Epithelial cell of prostate (primary cell): ENCODE results near the gene TMEM247.

Experiments
- DNase-seq: peaks from one replicate; pipeline ENCODE4 v3.0.0-alpha.2; 2011; ENCODE audit warnings: low read depth, low spot score
- H3K27ac ChIP-seq: fragments of 450-650 bp; 2 replicates; pipeline ENCODE4 v1.5.1; 2017; ENCODE audit warnings: mild to moderate bottlenecking

The TMEM247 gene

DNA sequence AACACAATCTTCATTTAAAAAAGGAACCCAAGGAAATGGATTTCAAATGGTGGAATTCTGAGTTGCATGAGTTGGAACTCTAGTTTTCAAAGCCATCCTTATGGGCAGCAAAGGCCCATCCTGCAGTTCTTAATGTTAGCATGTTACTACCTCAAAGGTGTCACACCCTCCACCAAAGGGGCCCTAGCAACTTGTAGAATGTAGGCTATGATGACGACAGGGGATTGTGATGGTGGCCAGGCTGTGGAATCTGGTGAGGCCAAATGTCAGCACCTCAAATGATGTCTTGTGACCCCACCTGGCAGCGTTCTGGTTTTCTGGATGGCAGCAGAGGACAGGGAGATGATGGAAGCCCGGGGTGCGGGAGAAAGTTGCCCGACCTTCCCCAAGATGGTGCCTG lies at the start of gene TMEM247:
Gene TMEM247 (plus strand): TSS at position 301 of the 400 bp plus-strand sequence.
- H3K27ac ChIP-seq, result no peak within 1 kb of the TSS
- no peak for DNase-seq

DNA sequence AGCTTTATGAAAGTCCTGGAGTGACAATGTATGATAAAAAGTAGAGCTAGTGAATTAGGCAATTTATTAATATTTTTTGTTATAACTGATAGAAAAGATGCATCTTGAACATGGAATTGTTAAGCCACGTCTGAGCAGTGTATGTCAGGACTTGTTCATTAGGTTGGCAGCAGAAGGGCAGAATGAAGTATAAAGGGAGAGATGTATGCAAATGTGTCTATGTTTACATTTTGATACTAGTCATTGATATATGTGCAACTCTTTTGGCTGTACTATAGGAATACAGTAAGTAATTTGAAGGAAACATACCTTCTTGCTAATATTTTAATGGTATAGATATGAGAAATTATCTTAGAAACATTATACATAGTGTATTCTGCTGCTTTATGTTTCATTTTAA lies 49.0 kb upstream of the TMEM247 start:
- H3K27ac ChIP-seq, result no peak overlapping the region
- no peak for DNase-seq

DNA sequence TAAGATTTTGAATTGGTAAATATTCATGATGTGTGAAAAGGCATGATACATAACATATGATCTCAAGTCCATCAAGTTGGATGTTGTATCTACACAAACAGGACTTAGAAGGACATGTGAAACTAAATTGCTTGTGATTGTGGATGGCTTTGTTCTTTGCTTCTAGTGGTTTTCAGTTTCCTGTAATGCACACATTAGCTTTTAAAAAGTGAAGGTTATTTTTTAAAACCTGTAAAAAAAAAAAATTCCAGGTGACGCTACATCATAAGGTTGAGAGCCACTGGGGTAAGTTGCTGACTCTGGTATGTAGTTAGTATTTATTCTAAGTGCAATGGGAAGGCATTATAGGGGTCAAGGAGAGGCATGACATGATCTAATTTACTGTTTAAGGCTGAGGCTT lies 48.4 kb upstream of the TMEM247 start:
- no peak for DNase-seq
- no peak overlapping the region for H3K27ac ChIP-seq

GRCh38 chr2:46431481-46432235 lies 47.7 kb upstream of the TMEM247 start:
- no peak overlapping the region for H3K27ac ChIP-seq
- no peak for DNase-seq

GRCh38 chr2:46434851-46435273 lies 44.5 kb upstream of the TMEM247 start:
- H3K27ac ChIP-seq, result no peak overlapping the region
- no peak for DNase-seq

- DNase-seq, result no peak
- no peak overlapping the region for H3K27ac ChIP-seq
Measured at GRCh38 chr2:46435353-46435752, 44.0 kb upstream of the TMEM247 start.

- H3K27ac ChIP-seq, result no peak overlapping the region
- no peak for DNase-seq
Measured at GRCh38 chr2:46435796-46436360, 43.5 kb upstream of the TMEM247 start.

GRCh38 chr2:46436800-46437199 lies 42.6 kb upstream of the TMEM247 start:
- DNase-seq, result no peak
- H3K27ac ChIP-seq, result no peak overlapping the region

DNA sequence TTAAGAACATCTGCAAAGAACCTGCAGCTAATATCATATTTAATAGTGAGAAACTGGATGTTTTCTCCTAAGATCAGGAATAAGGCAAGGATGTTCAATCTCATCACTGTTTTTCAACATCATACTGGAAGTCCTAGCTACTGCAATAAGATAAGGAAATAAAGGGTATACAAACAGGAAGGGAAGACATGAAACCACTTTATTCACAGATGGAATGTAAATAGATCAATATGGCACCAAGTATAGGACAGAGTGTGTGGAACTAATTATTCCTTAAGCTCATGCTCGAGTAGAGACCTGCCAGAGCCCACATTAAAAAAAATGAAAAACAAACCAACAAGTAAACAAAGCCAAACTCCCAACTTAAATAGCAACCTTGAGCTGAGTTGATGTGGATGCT lies 41.3 kb upstream of the TMEM247 start:
- no peak overlapping the region for H3K27ac ChIP-seq
- no peak for DNase-seq

GRCh38 chr2:46438794-46439193 lies 40.6 kb upstream of the TMEM247 start:
- H3K27ac ChIP-seq, result no peak overlapping the region
- no peak for DNase-seq

- no peak for DNase-seq
- no peak overlapping the region for H3K27ac ChIP-seq
Measured at GRCh38 chr2:46439582-46439981, 39.8 kb upstream of the TMEM247 start.

DNA sequence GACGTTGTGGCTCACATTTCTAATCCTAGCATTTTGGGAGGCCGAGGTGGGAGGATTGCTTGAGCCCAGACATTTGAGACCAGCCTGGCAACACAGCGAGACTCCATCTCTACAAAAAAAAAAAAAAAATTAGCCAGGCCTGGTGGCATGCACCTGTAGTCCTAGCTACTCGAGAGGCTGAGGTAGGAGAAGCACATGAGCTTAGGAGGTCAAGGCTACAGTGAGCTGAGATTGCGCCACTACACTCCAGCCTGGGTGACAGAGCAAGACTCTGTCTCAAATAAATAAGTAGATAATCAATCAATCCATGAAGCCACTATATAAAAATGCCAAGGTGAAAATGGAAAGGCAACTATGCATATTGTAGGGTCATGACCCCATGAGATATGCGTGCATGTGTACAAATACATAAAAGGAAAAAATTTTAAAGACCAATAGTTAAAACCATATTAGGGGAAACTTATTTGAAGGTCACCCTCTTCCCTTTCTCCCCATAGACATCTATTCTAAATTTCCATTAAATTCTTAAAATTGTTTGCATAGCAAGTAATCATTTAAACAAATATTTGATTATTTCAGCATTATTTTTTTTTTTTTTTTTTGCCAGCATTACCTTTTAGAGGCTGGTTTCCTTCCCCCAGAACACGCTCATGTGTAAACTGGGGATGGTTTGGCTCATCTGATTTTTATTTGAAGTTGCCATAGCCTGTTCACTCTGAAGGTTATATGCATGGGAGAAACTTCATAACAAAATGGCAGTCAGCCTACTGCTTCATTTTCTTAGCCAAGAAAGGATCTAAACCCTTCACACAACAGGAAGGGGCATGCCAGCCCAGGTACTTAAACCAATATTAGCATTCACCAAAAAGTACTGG lies 37.3 kb upstream of the TMEM247 start:
- no peak overlapping the region for H3K27ac ChIP-seq
- no peak for DNase-seq

- no peak overlapping the region for H3K27ac ChIP-seq
- no peak for DNase-seq
Measured at GRCh38 chr2:46444732-46445131, 34.6 kb upstream of the TMEM247 start.

GRCh38 chr2:46445556-46445955 lies 33.8 kb upstream of the TMEM247 start:
- no peak for DNase-seq

GRCh38 chr2:46446871-46447568 lies 32.3 kb upstream of the TMEM247 start:
- no peak overlapping the region for H3K27ac ChIP-seq
- no peak for DNase-seq

More at GRCh38 chr2:46445556-46445955, 33.8 kb upstream of the TMEM247 start:
- no peak overlapping the region for H3K27ac ChIP-seq

GRCh38 chr2:46447649-46448048 lies 31.7 kb upstream of the TMEM247 start:
- no peak overlapping the region for H3K27ac ChIP-seq
- no peak for DNase-seq

- no peak overlapping the region for H3K27ac ChIP-seq
- DNase-seq, result no peak
Measured at GRCh38 chr2:46448111-46448510, 31.3 kb upstream of the TMEM247 start.

- no peak overlapping the region for H3K27ac ChIP-seq
- DNase-seq, result no peak
Measured at GRCh38 chr2:46448641-46449040, 30.7 kb upstream of the TMEM247 start.

GRCh38 chr2:46449700-46450099 lies 29.7 kb upstream of the TMEM247 start:
- no peak overlapping the region for H3K27ac ChIP-seq

DNA sequence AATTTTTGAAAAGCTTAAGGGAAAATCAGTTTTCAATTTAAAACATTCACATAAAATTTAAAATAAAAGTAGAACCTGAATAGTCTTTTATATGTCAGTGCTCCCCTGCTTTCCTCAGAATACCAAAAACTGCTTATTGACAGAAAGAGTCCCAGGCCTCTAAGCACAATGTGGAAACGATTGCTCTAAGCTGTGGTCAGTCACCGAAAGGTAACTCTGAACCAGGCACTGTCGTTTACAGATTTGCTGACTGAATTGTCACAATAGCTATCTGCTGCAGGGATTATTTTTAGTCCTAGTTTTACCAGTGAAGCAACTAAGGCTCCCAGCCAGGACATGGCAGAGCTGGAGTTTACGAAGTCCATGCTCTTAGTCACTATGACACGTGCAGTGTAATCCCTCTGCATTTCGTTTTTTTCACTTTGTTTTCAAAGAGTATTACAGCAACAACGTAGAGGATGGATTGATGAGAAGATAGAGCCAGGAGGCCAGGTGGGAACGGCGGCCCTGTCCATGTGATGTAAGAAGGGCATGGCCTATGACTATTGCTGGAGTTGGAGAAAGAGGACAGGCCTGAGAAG lies 28.1 kb upstream of the TMEM247 start:
- DNase-seq, result no peak
- H3K27ac ChIP-seq, result no peak overlapping the region

More at GRCh38 chr2:46449700-46450099, 29.7 kb upstream of the TMEM247 start:
- no peak for DNase-seq
